Stimulated activated CD8-positive, alpha-beta memory T cell treated with anti-CD3 and anti-CD28 coated beads, Interleukin-12 subunit alpha, Interleukin-12 subunit beta, amount 100 ng/mL, for 4 hours (primary cell): ENCODE measurements around the gene CDC123.
"Not testable (repeated sequence)": the region's sequence is repeated elsewhere in the genome, so short reads cannot be mapped to it uniquely, and the experiment has no call there.

Experiments
- DNase-seq: peaks from one replicate; pipeline ENCODE4 v3.0.0-alpha.2; 2020; ENCODE audit warnings: low read depth

The CDC123 gene

DNA sequence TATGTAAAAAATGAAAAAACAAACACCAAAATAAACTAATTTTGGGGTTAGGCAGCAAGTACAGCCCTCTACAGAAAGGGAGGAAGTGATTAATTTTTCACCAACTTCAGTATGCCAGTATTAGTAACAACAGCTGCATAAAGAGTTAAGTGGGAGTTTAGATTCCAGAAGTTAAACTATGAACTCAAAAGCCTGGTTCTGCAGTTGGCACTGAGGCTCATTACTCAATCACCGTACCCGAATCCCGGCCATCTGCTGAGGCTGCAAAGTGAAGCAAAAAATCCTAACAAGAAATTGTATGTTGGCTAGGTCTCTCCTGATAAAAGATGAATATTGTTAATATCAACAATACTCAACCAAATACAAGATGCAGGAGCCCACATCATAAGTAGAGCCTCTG lies 4.3 kb upstream of the CDC123 start:
- DNase-seq = no peak

GRCh38 chr10:12193193-12193592 lies 2.8 kb upstream of the CDC123 start:
- DNase-seq = no peak

- DNase-seq = no peak
Measured at GRCh38 chr10:12194752-12195271, 1.2 kb upstream of the CDC123 start.

- no peak for DNase-seq
Measured at GRCh38 chr10:12195281-12195602, 746 bp upstream of the CDC123 start.

GRCh38 chr10:12196531-12197211 lies 683 bp downstream of the CDC123 start:
- no peak for DNase-seq

- DNase-seq = no peak
Measured at GRCh38 chr10:12198156-12198555, 2.2 kb downstream of the CDC123 start.

GRCh38 chr10:12200850-12201249 lies 4.9 kb downstream of the CDC123 start:
- no peak for DNase-seq

GRCh38 chr10:12201543-12201942 lies 5.6 kb downstream of the CDC123 start:
- no peak for DNase-seq

DNA sequence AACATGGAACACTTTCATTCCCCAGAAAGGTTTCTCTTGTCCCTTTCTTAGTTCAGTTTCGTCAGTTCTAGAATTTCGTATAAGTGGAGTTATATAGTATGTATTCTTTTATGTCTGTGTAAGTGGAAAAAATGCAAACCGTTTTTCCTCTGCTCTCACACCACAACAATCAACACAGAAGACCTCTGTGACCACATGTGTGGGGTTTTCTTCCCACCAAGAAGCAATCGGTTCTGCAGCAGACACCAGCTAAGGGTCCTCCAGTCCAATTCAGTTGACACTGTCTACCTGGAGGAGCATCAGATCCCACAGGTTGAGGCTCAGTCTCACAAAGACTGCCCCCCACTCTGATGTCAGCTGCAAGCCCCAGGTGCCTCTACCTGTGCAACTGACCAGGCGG lies 6.2 kb downstream of the CDC123 start:
- no peak for DNase-seq

GRCh38 chr10:12205082-12205481 lies 9.1 kb downstream of the CDC123 start:
- no peak for DNase-seq

DNA sequence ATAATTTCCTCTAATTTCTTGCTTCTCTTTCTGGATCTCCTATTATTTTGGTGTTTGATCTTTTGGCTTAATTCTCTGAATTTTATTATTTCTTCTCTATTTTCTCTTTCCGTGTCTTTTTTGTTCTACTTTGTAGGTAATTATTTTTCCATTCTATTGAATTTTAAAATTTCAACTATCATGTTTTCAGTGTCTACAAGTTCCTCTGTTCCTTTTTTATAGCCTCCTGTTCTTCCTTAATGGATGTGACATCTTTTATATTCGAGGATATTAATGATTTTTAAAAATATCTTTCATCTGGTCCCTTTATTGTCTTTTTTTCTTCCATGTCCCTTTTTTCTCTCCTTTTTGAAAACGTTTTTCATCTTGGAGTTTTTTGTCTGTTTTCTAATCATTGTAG lies 11.1 kb downstream of the CDC123 start:
- DNase-seq = no peak

DNA sequence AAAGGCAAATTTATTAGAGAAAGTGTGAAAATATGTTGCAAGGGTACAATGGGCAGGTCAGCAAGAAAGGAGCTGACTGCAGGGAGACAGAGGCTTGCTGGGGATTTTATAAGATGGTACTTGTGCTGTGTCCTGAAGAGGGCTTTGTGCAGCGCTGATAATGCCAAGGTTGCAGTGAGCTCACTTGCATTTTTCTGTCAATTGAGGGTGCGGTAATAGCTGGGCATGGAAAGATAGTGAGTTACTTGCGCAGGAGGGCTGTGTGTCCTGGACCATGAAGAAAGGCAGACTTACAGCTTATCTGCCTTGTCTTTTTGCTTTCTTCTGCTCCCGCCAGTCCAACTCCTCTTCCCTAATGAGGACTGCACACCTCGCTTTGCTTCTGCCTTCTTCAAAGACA lies 12.5 kb downstream of the CDC123 start:
- no peak for DNase-seq

DNA sequence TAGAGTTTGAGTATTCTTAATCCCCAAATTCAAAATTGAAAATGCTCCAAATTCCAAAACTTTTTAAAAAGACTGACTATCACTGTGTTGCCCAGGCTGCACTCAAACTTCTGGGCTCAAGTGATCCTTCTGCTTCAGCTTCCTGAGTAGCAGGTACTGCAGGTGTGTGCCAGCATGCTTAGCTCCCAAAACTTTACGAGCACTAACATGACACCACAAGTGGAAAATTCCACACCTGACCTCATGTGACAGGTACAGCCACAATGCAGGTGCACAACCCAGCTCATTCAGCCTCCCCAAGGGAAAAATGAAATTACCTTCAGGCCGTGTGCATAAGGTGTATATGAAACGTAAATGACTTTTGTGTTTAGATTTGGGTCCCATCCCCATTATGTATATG lies 16.5 kb downstream of the CDC123 start:
- no peak for DNase-seq

- no peak for DNase-seq
Measured at GRCh38 chr10:12213621-12214020, 17.6 kb downstream of the CDC123 start.

- no peak for DNase-seq
Measured at GRCh38 chr10:12214093-12214492, 18.1 kb downstream of the CDC123 start.

GRCh38 chr10:12214763-12215218 lies 18.8 kb downstream of the CDC123 start:
- no peak for DNase-seq

GRCh38 chr10:12218991-12219390 lies 23.0 kb downstream of the CDC123 start:
- DNase-seq = no peak

- DNase-seq = no peak
Measured at GRCh38 chr10:12221323-12222298, 25.6 kb downstream of the CDC123 start.

DNA sequence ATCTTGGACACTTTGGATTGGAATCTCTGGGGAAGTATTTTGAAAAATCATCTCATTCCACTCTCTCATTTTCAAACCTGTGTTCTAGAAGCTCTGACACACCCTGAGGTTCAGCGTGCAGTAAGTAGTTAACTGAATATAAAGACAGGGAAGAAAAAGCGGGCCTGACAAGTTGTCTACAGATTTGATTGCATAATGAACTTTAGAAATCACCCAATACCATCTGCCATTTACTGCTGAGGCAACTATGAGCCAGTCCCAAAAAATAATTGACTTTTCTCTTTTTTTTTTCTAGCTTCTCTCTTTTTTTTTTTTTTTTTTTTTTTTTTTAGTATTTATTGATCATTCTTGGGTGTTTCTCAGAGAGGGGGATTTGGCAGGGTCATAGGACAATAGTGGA lies 29.5 kb downstream of the CDC123 start:
- DNase-seq = no peak

- not testable (repeated sequence) for DNase-seq
Measured at GRCh38 chr10:12226438-12226837, 30.4 kb downstream of the CDC123 start.

DNA sequence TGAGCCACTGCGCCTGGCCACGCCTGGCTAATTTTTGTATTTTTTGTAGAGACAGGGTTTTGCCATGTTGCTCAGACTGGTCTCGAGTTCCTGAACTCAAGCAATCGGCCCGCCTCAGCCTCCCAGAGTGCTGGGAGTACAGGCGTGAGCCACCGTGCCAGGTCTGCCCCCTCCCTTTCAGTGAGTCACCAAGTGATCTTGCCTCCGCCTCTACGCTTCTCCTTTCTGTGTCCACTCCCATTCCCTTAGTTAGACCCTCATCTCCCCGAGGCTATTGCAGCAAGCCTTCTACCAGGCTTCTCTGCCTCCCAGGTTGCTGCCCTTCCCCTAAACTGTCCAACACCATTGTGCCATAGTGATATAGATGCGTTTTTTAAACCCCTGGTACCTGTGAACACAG lies 32.9 kb downstream of the CDC123 start:
- no peak for DNase-seq

DNA sequence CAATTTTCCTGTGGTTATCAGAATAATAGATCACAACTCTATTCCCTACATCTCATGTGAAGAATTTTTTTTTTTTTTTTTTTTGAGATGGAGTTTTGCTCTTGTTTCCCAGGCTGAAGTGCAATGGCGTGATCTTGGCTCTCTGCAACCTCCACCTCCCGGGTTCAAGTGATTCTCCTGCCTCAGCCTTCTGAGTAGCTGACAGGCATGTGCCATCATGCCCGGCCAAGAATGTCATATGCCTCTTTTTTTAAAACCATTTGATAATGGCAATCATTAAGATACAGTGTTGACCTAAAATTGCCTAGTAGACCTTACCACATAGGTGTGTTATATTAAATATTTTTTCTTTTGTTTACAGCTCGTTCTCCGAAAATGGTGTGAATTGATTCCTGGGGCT lies 38.7 kb downstream of the CDC123 start:
- DNase-seq = not testable (repeated sequence)

DNA sequence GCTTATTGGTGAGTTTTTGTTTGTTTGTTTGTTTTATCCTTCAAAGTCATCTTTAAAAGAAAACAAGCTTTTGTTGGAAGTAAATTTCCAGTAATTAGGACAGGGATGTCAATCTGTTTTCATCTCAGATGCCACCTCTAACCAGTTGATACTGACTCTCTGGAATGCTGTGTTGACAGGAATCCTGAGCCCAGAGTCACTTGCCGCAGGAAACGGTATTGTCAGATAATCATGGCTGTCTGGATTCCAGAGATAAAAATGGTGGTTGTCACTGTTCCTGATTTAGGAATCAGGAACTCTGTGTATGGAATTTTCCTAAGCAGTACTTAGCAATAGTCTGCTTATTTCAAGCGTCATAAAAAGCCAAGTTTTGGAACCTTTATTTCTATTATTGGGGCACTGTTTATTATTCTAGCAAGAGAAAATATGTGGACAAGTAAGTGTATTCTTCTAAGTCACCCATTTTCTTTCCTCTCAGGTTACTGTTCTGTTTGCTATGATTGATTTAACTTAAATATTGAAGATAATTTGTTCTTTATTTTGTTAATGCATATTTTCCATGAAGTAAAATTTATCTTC lies 39.2 kb downstream of the CDC123 start:
- no peak for DNase-seq
